ENCODE results near the gene TMEM30B. TPM values are rescaled to one million over a fixed set of nuclear protein-coding genes. Genes with fewer than 3 reads are reported as not detected.

Gene TMEM30B
- total and polyA plus RNA-seq, 2 of the 8 experiments (the other 6 are each of a cell fraction or from before 2014, with no cell fraction given): 11.2 to 18.7 TPM

GRCh38 chr14:61253064-61253738 lies 27.9 kb downstream of the TMEM30B start:
- ChIA-PET CTCF (ENCODE audit: partially characterized antibody) (interaction anchor here (0.5 to 4.0 kb wide), 30 partner anchors 8 to 1043 kb away, joined by 3 to 31 read pairs (median 4); partner anchors contain the start of genes SLC38A6 and TRMT5), POLR2A (ENCODE audit: partially characterized antibody) (no interaction called here)
- Histone ChIP-seq H3K4me3 (ENCODE audit: extremely low read depth in 1 of 4, insufficient read depth in 2 of 4, low read depth in 3 of 4, low read length in 4 of 4) (no peak overlapping the region), H2BK20ac (ENCODE audit: low read length) (0 out of 2 replicates have a peak overlapping the region, but pooled peaks have one; percentile 16), H2BK5ac (ENCODE audit: low read depth, low read length) (no peak overlapping the region), H3K27me3 (replicated peaks in 1 of 4; ENCODE audit: control insufficient read depth in 3 of 4, extremely low read depth in 1 of 4, insufficient read depth in 3 of 4, low read length in 3 of 4) (peaks cover 0 to 8% (median 6%) of the 10 kb centered on the region in 4 experiments; a peak in 3 of 7 replicates), H3K18ac (ENCODE audit: extremely low read depth, low read length) (no peak overlapping the region), H4K5ac (ENCODE audit: insufficient read length, low read depth, low read length) (no peak overlapping the region), H3K14ac (ENCODE audit: insufficient read length) (no peak overlapping the region), H3K4ac (replicated peaks; ENCODE audit: insufficient read length, low read depth, low read length) (no peak overlapping the region), H2BK15ac (ENCODE audit: low read length) (no peak overlapping the region), H3K79me1 (ENCODE audit: low read depth, low read length) (no peaks in the 10 kb centered on the region), H2BK12ac (ENCODE audit: low read depth, low read length) (no peak overlapping the region), H3K9ac (replicated peaks in 1 of 4; ENCODE audit: extremely low read depth in 1 of 4, low read depth in 3 of 4, low read length in 3 of 4) (no peak overlapping the region), H3K27ac (ENCODE audit: low read depth, low read length) (no peak overlapping the region), H3K23ac (ENCODE audit: insufficient read length) (no peak overlapping the region), H4K20me1 (replicated peaks in 1 of 2; ENCODE audit: control insufficient read depth in 1 of 2, insufficient read depth in 2 of 2, low read length in 2 of 2) (no peaks in the 10 kb centered on the region), H3K9me3 (ENCODE audit: insufficient read depth in 2 of 2, low read depth in 1 of 2, low read length in 1 of 2) (no peaks in the 10 kb centered on the region), H2AFZ (ENCODE audit: low read length) (no peak overlapping the region), H2BK120ac (replicated peaks; ENCODE audit: low read depth, low read length) (no peak overlapping the region), H3K4me2 (ENCODE audit: insufficient read depth in 1 of 2, low read depth in 2 of 2, low read length in 2 of 2) (no peak overlapping the region), H4K8ac (ENCODE audit: extremely low read depth, insufficient read depth, low read length) (no peak overlapping the region), H3K56ac (replicated peaks; ENCODE audit: insufficient read length, low read depth, low read length) (no peak overlapping the region), H2AK5ac (ENCODE audit: low read depth, low read length) (no peak overlapping the region), H3K23me2 (ENCODE audit: low read depth, low read length) (no peaks in the 10 kb centered on the region; the same call in 1 of the 2 replicates), H3K36me3 (ENCODE audit: control insufficient read depth in 2 of 4, insufficient read depth in 4 of 4, low read length in 3 of 4) (no peaks in the 10 kb centered on the region), H3K4me1 (replicated peaks in 1 of 4; ENCODE audit: control insufficient read depth in 3 of 4, insufficient read depth in 4 of 4, low read length in 3 of 4) (peaks cover 0 to 3% (median 0%) of the 10 kb centered on the region in 4 experiments; a peak in 5 of 7 replicates), H4K91ac (replicated peaks; ENCODE audit: insufficient read length, low read length) (no peak overlapping the region), H3K79me2 (ENCODE audit: control insufficient read depth in 1 of 2, insufficient read depth in 2 of 2, low read length in 2 of 2) (no peaks in the 10 kb centered on the region)
- FAIRE-seq (no peak), DNase-seq (ENCODE audit: low read depth in 1 of 2, low spot score in 2 of 2) (no peak)
- WGBS, 2 experiments (ENCODE audit: extremely low coverage in 1 of 2, insufficient coverage in 1 of 2, insufficient read length in 1 of 2, insufficient replicate concordance in 2 of 2, low coverage in 1 of 2, low lambda C conversion rate in 2 of 2, missing lambda C conversion rate in 1 of 2): 67% methylated on average over 4 of the region's 4 CpGs; no CpG with 5 or more reads in 1 of the 2 experiments
- TF ChIP-seq CBX5 (IDR thresholded peaks at IDR 0.05; ENCODE audit: low read depth, low read length): no peak
- TF ChIP-seq CEBPB (IDR thresholded peaks at IDR 0.05; ENCODE audit: low read depth, low read length): no peak
- no peak for TF ChIP-seq MAX (IDR thresholded peaks at IDR 0.05)
- TF ChIP-seq SUZ12 (IDR thresholded peaks at IDR 0.05; ENCODE audit: low read length): no peak
- no peak for TF ChIP-seq GABPA (IDR thresholded peaks at IDR 0.05; ENCODE audit: borderline replicate concordance, insufficient read depth, low read length)

All from H1 (cell line).